GM13976 (cell line): Measurements from ENCODE around the gene PPP2R5A.
"Not testable (repeated sequence)": the region's sequence is repeated elsewhere in the genome, so short reads cannot be mapped to it uniquely, and the experiment has no call there.

Experiments used
- DNase-seq: peaks from one replicate; pipeline ENCODE4 v3.0.0; 2012; ENCODE audit warnings: low spot score
- CTCF ChIP-seq: IDR thresholded peaks from 2 replicates; pipeline ENCODE4 v1.5.1; 2012; ENCODE audit warnings: borderline replicate concordance, mild to moderate bottlenecking; ENCODE audit not compliant: insufficient read depth; ENCODE audit errors: extremely low read depth, missing control alignments, control extremely low read depth
- in situ Hi-C: fragments of 300-500 bp; cut with MboI; formaldehyde crosslinking; loops from one replicate; pipeline ENCODE4 v1.12.0; 2022; ENCODE audit warnings: low sequenced_read_pairs, mixed read lengths, inconsistent platforms; ENCODE audit not compliant: unreplicated experiment

PPP2R5A gene

GRCh38 chr1:212287261-212287895, 2.2 kb downstream of the PPP2R5A start:
- in situ Hi-C loops, result loop anchor here (25.0 kb wide), 1 partner anchor 600 kb away; the partner anchor contains the start of gene NEK2
- no peak for TF ChIP-seq CTCF
- no peak for DNase-seq

- in situ Hi-C loops, result loop anchor here (25.0 kb wide), 1 partner anchor 601 kb away; the partner anchor contains the start of gene NEK2
- not testable (repeated sequence) for DNase-seq
Observed at GRCh38 chr1:212287995-212288394, 2.8 kb downstream of the PPP2R5A start.

GRCh38 chr1:212288615-212289014, 3.4 kb downstream of the PPP2R5A start:
- no peak for DNase-seq
- in situ Hi-C loops, result loop anchor here (25.0 kb wide), 1 partner anchor 601 kb away; the partner anchor contains the start of gene NEK2
- TF ChIP-seq CTCF, result no peak

- no peak for DNase-seq
- no peak for TF ChIP-seq CTCF
- in situ Hi-C loops, result loop anchor here (25.0 kb wide), 1 partner anchor 602 kb away; the partner anchor contains the start of gene NEK2
Observed at GRCh38 chr1:212289262-212290077, 4.3 kb downstream of the PPP2R5A start.

GRCh38 chr1:212290608-212291007, 5.4 kb downstream of the PPP2R5A start:
- no peak for TF ChIP-seq CTCF
- in situ Hi-C loops, result loop anchor here (25.0 kb wide), 1 partner anchor 603 kb away; the partner anchor contains the start of gene NEK2
- no peak for DNase-seq

GRCh38 chr1:212291505-212292134, 6.4 kb downstream of the PPP2R5A start:
- DNase-seq, result peak; percentile 50
- TF ChIP-seq CTCF, result peak; percentile 55
- in situ Hi-C loops, result loop anchor here (25.0 kb wide), 1 partner anchor 604 kb away; the partner anchor contains the start of gene NEK2
